GM19467 (cell line): ENCODE data around the gene IST1.

Experiments
- ATAC-seq: cut with Tn5 transposase; IDR thresholded peaks from one replicate; pipeline ENCODE4 v1.9.1; 2021; ENCODE audit warnings: mild to moderate bottlenecking, moderate library complexity; ENCODE audit not compliant: unreplicated experiment

IST1 gene

DNA sequence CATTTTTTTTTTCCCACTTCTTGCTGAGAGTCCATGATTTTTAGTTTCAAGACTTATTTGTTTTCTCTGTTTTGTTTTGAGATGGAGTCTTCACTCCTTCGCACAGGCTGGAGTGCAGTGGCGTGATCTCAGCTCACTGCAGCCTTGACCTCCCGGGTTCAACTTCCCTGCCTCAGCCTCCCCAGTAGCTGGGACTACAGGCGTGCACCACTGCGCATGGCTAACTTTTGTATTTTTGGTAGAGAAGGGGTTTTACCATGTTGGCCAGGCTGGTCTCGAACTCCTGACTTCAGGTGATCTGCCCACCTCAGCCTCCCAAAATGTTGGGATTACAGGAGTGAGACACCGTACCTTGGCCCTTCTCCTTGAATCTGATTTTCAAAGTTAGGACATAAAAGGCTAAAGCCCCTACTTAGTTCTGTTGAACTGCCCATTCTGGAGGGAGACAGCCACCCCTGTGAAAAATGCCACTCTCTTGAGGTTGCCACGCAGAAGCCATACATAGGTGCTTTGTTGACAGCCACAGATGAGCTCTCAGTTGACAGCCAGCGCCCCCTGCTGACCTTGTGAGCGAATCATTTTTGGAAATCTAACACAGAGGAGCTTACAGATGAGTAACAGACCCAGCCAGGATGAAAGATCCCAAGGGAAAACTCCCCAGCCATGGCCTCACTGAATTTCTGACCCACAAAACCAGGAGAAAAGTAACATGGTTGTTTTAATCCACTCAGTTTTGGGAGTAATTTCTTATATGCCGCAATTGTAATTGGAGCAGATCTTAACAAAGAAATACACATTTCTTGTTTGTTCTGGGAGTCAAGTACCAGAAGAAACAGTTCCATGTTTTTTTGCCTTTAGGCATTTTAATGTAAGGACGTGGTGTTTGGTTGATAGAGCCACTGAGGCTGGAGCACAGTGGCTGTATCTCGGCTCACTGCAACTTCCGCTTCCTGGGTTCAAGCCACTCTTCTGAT is 66.0 kb downstream of the IST1 start:
- peak; percentile 87 for ATAC-seq

DNA sequence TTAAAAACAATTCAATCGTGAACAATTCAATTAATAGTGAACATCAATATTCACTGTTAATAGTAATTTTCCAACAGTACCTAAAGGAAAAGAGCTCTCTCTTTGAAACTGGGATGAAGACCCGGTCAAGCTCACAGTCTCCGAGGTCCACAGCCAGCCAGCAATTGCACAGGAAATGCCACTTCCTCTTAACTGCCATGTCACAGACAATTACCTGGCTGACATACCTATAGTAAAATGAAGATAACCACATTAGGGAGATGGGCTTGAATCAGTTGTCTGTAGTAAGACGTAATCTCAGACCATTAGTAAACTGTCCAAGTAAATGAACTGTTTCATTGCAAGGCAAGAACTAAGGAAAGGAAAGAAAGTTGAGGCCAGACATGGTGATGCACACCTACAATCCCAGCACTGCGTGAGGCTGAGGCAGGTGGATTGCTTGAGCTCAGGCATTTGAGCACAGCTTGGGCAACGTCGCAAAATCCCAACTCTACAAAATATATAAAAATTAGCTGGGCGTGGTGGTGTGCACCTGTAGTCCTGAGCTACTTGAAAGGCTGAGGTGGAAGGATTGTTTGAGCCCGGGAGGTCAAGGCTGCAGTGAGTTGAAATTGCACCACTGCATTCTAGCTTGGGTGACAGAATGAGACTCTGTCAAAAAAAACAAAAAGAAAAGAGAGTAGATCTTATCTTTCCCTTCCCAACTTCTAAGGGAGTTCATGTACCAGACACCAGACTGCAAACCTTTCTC is 68.0 kb downstream of the IST1 start:
- no peak for ATAC-seq

DNA sequence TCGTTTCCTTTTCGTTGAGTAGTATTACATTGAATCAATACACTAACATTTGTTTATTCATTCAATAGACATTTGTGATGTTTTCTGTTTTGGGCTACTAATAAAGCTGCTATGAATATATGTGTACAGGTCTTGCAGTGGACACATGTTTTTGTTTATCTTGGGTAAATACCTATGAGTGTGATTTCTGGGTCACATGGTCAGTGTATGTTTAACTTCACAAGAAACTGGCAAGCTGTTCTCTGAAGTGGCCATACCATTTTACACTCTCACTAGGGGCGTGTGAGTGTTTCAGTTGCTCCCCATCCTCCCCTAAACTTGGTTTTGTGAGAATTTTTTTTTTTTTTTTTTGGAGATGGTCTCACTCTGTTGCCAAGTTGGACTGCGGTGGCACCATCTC is 69.9 kb downstream of the IST1 start:
- ATAC-seq = no peak

DNA sequence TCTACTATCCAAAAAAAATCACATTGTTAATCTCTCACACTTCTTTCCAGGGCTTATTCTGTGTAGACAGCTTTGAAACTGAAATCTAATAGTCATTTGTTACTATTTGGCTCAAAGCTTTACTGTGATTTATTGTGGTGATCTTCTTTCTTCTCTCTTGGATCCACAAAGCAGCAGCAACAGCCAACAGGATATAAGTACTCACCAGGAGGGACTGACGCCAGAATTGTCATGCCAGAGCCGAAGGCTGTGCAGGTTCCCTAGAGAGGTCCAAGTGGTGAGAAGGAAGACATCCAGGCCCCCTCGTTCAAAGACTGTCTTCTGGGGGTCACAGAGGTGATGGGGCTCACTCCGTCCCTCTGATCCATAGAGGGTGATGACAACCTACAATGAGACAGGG is 71.6 kb downstream of the IST1 start:
- ATAC-seq = no peak

DNA sequence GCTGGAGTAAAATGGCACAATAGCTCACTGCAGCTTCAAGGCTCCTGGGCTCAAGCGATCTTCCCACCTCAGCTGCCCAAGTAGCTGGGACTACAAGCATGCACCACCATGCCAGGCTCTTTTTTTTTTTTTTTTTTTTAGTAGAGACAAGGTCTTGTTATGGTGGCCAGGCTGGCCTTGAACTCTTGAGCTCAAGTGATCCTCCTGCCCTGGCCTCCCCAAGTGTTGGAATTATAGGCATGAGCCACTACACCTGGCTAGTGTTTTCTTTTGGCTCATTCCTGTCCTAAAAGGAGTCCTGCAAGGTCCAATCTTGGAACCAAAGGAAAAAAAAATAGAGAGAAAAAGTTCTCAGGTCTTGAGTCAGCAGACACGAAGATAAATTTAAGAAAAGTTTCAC is 74.0 kb downstream of the IST1 start:
- no peak for ATAC-seq

DNA sequence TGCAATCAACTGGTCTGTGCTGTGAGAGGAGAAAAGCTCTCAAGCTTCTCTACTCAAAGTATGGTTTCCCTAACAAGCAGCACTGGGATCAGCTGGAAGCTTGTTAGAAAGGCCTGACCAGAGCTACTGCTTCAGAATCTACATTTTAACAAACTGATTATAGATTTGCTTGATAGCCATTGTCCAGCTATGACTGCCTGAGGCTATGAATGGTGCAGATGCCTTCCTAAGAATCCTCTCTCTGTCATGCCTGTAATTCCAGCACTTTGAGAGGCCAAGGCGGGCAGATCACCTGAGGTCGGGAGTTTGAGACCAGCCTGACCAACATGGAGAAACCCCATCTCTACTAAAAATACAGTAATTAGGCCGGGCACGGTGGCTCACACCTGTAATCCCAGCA is 76.2 kb downstream of the IST1 start:
- no peak for ATAC-seq

DNA sequence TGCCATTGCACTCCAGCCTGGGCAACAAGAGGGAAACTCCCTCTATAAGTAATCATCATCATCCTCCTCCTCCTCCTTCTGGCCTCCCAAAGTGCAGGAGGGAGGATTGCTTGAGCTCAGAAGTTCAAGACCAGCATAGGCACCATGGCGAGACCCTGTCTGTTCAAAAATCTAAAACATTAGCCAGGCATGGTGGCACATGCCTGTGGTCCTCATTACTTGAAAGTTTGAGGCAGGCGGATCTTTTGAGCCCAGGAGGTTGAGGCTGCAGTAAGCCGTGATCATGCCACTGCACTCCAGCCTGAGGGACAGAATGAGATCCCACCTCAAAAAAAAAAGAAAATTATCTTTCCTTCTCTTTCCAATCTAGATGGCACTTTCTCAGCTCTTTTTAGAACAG is 77.0 kb downstream of the IST1 start:
- ATAC-seq = no peak

DNA sequence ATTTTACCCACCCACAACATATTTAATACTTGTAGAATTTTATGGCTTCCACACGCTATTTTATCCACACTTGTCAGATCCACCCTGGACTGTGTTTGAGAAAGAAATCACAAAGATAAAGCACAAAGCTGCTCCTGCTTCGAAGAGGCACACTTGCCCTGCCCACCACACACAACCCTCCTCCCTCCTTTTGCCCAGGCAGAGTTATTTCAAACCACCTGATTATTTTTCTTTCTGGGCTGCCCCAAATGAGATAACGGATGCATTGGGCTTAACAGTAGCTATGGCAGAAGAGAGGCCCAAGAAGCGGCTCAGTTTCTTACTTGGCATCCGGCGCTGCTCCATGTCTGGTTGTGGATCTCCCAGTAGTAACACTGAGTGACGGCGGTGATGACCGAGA is 77.7 kb downstream of the IST1 start:
- no peak for ATAC-seq

DNA sequence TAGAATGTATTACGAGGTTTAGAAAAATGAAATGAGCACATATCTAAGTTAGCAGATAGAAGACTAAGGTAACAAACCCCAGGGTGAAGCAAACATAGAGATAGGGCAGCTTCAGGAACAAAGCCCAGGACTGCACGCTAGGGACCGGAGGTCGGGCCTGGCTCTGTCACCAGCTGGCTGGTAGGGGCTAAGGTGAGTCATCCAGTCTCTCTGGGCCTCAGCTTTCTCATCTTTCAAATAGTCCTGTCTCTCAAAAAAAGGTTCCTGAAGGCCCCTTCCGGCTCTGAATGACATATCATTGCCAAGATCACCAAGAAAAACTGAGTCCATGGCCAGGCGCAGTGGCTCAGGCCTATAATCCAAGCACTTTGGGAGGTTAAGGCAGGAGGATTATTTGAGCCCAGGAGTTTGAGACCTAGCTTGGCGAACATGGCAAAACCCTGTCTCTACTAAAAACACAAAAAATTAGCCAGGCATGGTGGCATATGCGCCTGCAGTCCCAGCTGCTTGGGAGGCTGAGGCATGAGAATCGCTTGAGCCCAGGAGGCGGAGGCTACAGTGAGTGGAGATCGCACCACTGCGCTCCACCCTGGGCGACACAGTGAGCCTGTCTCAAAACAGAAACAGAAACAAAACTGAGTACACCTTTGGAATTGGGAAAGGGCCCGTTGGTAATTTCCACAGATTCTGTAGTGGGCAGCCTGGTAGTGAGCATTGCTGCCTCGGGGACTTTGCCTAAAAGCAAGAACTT is 78.9 kb downstream of the IST1 start:
- no peak for ATAC-seq
